Loucy (cell line): ENCODE measurements around the gene MICU1.

Source experiments
- CTCF ChIP-seq: fragments of 200-600 bp; sonication (generic); conservative IDR thresholded peaks from 2 replicates; pipeline ENCODE4 v1.5.1; 2014; ENCODE audit warnings: mild to moderate bottlenecking, antibody characterized with exemption, low read length
- EZH2phosphoT487 ChIP-seq: fragments of 200-600 bp; IDR thresholded peaks from 2 replicates; pipeline ENCODE4 v1.6.1; 2018; ENCODE audit warnings: antibody characterized with exemption, mild to moderate bottlenecking, moderate library complexity, borderline replicate concordance

- TF ChIP-seq CTCF (no peak), EZH2phosphoT487 (no peak)
Measured at GRCh38 chr10:72511459-72511858, 114.4 kb downstream of the MICU1 start.
